Amygdala (tissue), 56 donors: ENCODE data around the gene MAS1.
A peak's percentile ranks its signal among the peaks of the same experiment; 100 is the strongest.
"Not testable (repeated sequence)": the region's sequence is repeated elsewhere in the genome, so short reads cannot be mapped to it uniquely, and the experiment has no call there.

Source experiments
- DNase-seq, 56 donors: peaks; one replicate each; lab custom pipeline; 2025; lab: John Stamatoyannopoulos, UW

The MAS1 gene

GRCh38 chr6:159914565-159914923, 23.8 kb downstream of the MAS1 start:
- no peak for DNase-seq

- no peak for DNase-seq
These were observed 24.6 kb downstream of the MAS1 start for GRCh38 chr6:159915397-159915796.

- no peak for DNase-seq
These were observed 25.4 kb downstream of the MAS1 start for GRCh38 chr6:159916237-159916636.

- DNase-seq, result peak in 11 of 56 donors; percentile 4 to 59 (median 17)
These were observed 26.0 kb downstream of the MAS1 start for GRCh38 chr6:159916752-159917151.

- peak in 4 of 56 donors; percentile 5 to 9 (median 6) for DNase-seq
These were observed 28.3 kb downstream of the MAS1 start for GRCh38 chr6:159919011-159919511.

GRCh38 chr6:159919800-159920199, 29.0 kb downstream of the MAS1 start:
- no peak for DNase-seq

GRCh38 chr6:159924150-159924549, 33.4 kb downstream of the MAS1 start:
- not testable (repeated sequence) for DNase-seq

- DNase-seq, result no peak
These were observed 35.9 kb downstream of the MAS1 start for GRCh38 chr6:159926542-159927203.

GRCh38 chr6:159929819-159930218, 39.0 kb downstream of the MAS1 start:
- peak in 3 of 56 donors; percentile 5 to 39 (median 7) for DNase-seq

- DNase-seq, result no peak
These were observed 40.3 kb downstream of the MAS1 start for GRCh38 chr6:159931112-159931511.

GRCh38 chr6:159931846-159932245, 41.1 kb downstream of the MAS1 start:
- no peak for DNase-seq

GRCh38 chr6:159933077-159933476, 42.3 kb downstream of the MAS1 start:
- no peak for DNase-seq

GRCh38 chr6:159934181-159934580, 43.4 kb downstream of the MAS1 start:
- DNase-seq, result no peak

GRCh38 chr6:159935065-159935464, 44.3 kb downstream of the MAS1 start:
- DNase-seq, result no peak

GRCh38 chr6:159935633-159936032, 44.8 kb downstream of the MAS1 start:
- no peak for DNase-seq

GRCh38 chr6:159939591-159940016, 48.8 kb downstream of the MAS1 start:
- no peak for DNase-seq
